Measurements from ENCODE around the gene PLCB2.

DNA sequence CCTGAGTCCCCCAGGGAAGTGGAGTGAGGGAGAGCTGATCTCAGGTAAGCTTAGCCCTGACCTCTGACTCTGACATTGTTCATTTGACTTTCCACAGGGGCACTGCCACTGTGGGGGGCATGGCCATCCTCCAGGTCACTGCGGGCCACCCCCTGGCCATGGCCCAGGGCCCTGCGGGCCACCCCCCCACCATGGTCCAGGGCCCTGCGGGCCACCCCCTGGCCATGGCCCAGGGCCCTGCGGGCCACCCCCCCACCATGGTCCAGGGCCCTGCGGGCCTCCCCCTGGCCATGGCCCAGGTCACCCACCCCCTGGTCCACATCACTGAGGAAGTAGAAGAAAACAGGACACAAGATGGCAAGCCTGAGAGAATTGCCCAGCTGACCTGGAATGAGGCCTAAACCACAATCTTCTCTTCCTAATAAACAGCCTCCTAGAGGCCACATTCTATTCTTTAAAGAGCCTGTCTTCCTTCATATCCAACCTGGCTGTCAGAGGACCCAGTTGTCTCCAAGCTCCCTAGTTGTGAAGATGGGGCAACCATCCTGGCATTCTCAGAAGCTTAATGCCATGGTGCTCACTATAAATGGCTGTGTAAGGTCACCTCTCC, 48.3 kb upstream of the PLCB2 start:
- TF ChIP-seq ZNF311 (CRISPR knock-in tag; IDR thresholded peaks at IDR 0.05) (no peak), EGR1 (conservative IDR thresholded peaks at IDR 0.05) (no peak)
- TF ChIP-seq, protein P1, sequence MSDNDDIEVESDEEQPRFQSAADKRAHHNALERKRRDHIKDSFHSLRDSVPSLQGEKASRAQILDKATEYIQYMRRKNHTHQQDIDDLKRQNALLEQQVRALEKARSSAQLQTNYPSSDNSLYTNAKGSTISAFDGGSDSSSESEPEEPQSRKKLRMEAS (CRISPR knock-in tag; IDR thresholded peaks at IDR 0.05), result no peak
- TF ChIP-seq, protein P2, sequence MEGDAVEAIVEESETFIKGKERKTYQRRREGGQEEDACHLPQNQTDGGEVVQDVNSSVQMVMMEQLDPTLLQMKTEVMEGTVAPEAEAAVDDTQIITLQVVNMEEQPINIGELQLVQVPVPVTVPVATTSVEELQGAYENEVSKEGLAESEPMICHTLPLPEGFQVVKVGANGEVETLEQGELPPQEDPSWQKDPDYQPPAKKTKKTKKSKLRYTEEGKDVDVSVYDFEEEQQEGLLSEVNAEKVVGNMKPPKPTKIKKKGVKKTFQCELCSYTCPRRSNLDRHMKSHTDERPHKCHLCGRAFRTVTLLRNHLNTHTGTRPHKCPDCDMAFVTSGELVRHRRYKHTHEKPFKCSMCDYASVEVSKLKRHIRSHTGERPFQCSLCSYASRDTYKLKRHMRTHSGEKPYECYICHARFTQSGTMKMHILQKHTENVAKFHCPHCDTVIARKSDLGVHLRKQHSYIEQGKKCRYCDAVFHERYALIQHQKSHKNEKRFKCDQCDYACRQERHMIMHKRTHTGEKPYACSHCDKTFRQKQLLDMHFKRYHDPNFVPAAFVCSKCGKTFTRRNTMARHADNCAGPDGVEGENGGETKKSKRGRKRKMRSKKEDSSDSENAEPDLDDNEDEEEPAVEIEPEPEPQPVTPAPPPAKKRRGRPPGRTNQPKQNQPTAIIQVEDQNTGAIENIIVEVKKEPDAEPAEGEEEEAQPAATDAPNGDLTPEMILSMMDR (IDR thresholded peaks at IDR 0.05 in 2 of 3, conservative IDR thresholded peaks at IDR 0.05 in 1 of 3; ENCODE audit: insufficient read depth in 2 of 3, low read depth in 1 of 3, low read length in 3 of 3), result no peak
